K562 (cell line): Measurements from ENCODE around the gene SLAMF7.

ENCODE experiments used
- ATF7 ChIP-seq: fragments of 450-650 bp; IDR thresholded peaks from 2 replicates; pipeline ENCODE4 v1.7.1; 2014; ENCODE audit warnings: mild to moderate bottlenecking, moderate library complexity
- TF ChIP-seq, protein P1 (sequence below): fragments of 450-650 bp; IDR thresholded peaks from 2 replicates; pipeline ENCODE4 v1.7.1; 2018; ENCODE audit warnings: mild to moderate bottlenecking, low read depth; ENCODE audit not compliant: partially characterized antibody

GRCh38 chr1:160799641-160800040 is 60.6 kb downstream of the SLAMF7 start:
- no peak for TF ChIP-seq ATF7
- TF ChIP-seq, protein P1, sequence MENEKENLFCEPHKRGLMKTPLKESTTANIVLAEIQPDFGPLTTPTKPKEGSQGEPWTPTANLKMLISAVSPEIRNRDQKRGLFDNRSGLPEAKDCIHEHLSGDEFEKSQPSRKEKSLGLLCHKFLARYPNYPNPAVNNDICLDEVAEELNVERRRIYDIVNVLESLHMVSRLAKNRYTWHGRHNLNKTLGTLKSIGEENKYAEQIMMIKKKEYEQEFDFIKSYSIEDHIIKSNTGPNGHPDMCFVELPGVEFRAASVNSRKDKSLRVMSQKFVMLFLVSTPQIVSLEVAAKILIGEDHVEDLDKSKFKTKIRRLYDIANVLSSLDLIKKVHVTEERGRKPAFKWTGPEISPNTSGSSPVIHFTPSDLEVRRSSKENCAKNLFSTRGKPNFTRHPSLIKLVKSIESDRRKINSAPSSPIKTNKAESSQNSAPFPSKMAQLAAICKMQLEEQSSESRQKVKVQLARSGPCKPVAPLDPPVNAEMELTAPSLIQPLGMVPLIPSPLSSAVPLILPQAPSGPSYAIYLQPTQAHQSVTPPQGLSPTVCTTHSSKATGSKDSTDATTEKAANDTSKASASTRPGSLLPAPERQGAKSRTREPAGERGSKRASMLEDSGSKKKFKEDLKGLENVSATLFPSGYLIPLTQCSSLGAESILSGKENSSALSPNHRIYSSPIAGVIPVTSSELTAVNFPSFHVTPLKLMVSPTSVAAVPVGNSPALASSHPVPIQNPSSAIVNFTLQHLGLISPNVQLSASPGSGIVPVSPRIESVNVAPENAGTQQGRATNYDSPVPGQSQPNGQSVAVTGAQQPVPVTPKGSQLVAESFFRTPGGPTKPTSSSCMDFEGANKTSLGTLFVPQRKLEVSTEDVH: no peak
